K562 (cell line): ENCODE measurements around the gene POLRMT. TPM values are rescaled to one million over a fixed set of nuclear protein-coding genes. Genes with fewer than 3 reads are reported as not detected.

ENCODE experiments used
- BHLHE40 ChIP-seq: IDR thresholded peaks from 2 replicates; pipeline ENCODE4 v1.6.1; 2011; ENCODE audit warnings: low read length, improper control_type of control experiment
- CCNT2 ChIP-seq: IDR thresholded peaks from 2 replicates; pipeline ENCODE4 v1.6.1; 2011; ENCODE audit warnings: borderline replicate concordance, low read depth, mild to moderate bottlenecking, moderate library complexity, mixed read lengths, low read length; ENCODE audit not compliant: insufficient read length; ENCODE audit errors: extremely low read depth
- GABPA ChIP-seq: fragments of 200-800 bp; sonication (Bioruptor generic); conservative IDR thresholded peaks from 2 replicates; pipeline ENCODE4 v1.6.1; 2016; ENCODE audit warnings: low read depth, missing genetic modification characterization, missing compliant biosample characterization
- HEY1 ChIP-seq: fragments of 250-450 bp; sonication (Bioruptor Pico); IDR thresholded peaks from 2 replicates; pipeline ENCODE4 v1.5.0; 2020; ENCODE audit warnings: mild to moderate bottlenecking, moderate library complexity, borderline replicate concordance
- KDM2B ChIP-seq: fragments of 250-450 bp; sonication (Bioruptor Pico); IDR thresholded peaks from 2 replicates; pipeline ENCODE4 v1.8.0; 2021; ENCODE audit warnings: mild to moderate bottlenecking, moderate library complexity
- L3MBTL2 ChIP-seq: fragments of 450-650 bp; IDR thresholded peaks from 2 replicates; pipeline ENCODE4 v1.6.1; 2016; ENCODE audit warnings: mild to moderate bottlenecking, moderate library complexity
- MGA ChIP-seq: fragments of 450-650 bp; IDR thresholded peaks from 2 replicates; pipeline ENCODE4 v1.6.1; 2016; ENCODE audit warnings: mild to moderate bottlenecking, moderate library complexity
- NONO ChIP-seq, 2 experiments: fragments of 200-400 bp in 1 of 2; fragments of 450-650 bp in 1 of 2; formaldehyde crosslinking in 1 of 2; IDR thresholded peaks; 2 replicates each; pipeline ENCODE4 v1.6.1; 2017; ENCODE audit warnings: low read depth in 2 of 2, mild to moderate bottlenecking in 2 of 2, moderate library complexity in 2 of 2, low read length in 1 of 2
- PHF8 ChIP-seq: fragments of 200-600 bp; sonication (generic); IDR thresholded peaks from 2 replicates; pipeline ENCODE4 v1.6.1; 2012; ENCODE audit warnings: mixed run types, mild to moderate bottlenecking, inconsistent platforms, low read length, moderate library complexity, borderline replicate concordance
- POLR2G ChIP-seq: fragments of 200-400 bp; formaldehyde crosslinking; IDR thresholded peaks from 2 replicates; pipeline ENCODE4 v1.6.1; 2017; ENCODE audit warnings: low read depth, mild to moderate bottlenecking, antibody characterized with exemption, low read length, moderate library complexity
- RBFOX2 ChIP-seq: fragments of 200-400 bp; formaldehyde crosslinking; IDR thresholded peaks from 2 replicates; pipeline ENCODE4 v1.6.1; 2017; ENCODE audit warnings: low read depth, mild to moderate bottlenecking, low read length, moderate library complexity
- SIN3A ChIP-seq, 2 experiments: fragments of 150-350 bp in 1 of 2; IDR thresholded peaks; 2 replicates each; pipeline ENCODE4 v1.6.1; 2011 to 2016; ENCODE audit warnings: borderline replicate concordance in 2 of 2, low read depth in 2 of 2, low read length in 2 of 2, mild to moderate bottlenecking in 2 of 2, moderate library complexity in 2 of 2; ENCODE audit not compliant: control insufficient read depth in 1 of 2
- TCF7L2 ChIP-seq: fragments of 150-350 bp; IDR thresholded peaks from 2 replicates; pipeline ENCODE4 v1.6.1; 2016; ENCODE audit warnings: low read depth, mild to moderate bottlenecking, low read length, moderate library complexity
- ZFX ChIP-seq: sonication (generic); formaldehyde crosslinking; IDR thresholded peaks from 2 replicates; pipeline ENCODE4 v1.8.0; 2022; ENCODE audit warnings: mild to moderate bottlenecking, missing genetic modification reagents, moderate library complexity
- polyA plus RNA-seq, 8 experiments: library from polyadenylated mRNA; depleted of rRNA in 4 of 8; stranded (reverse) in 5 of 8; unstranded in 3 of 8; fragments of >200 nt; fragmentation: Nextera tagmentation in 2 of 8; fragmentation: Illumina TruSeq in 1 of 8; extraction: Ambion mirVana in 2 of 8; extraction: Trizol in 1 of 8; gene quantifications; 2 replicates each; pipeline versions ENCODE4 v1.2.1 to v1.2.3, GENCODE V29; 2011 to 2014; ENCODE audit warnings: inconsistent platforms in 1 of 8, missing spikeins in 1 of 8
- total RNA-seq, 7 experiments: library from RNA; depleted of rRNA in 6 of 7; stranded (reverse); fragments of >200 nt in 6 of 7; fragmentation: Illumina TruSeq in 2 of 7; extraction: Trizol in 2 of 7; gene quantifications; 2 replicates each; pipeline versions ENCODE4 v1.2.1 to v1.2.3, GENCODE V29; 2011 to 2021; ENCODE audit warnings: low replicate concordance in 1 of 7

Gene POLRMT
- total and polyA plus RNA-seq, 9 of the 15 experiments (the other 6 are each of a cell fraction or from before 2014, with no cell fraction given), result 30.3 to 144 (median 68.0) TPM

GRCh38 chr19:633068-633785, at the start of gene POLRMT (continued):
- TF ChIP-seq SIN3A (IDR thresholded peaks at IDR 0.05; ENCODE audit: borderline replicate concordance in 2 of 2, control insufficient read depth in 1 of 2, low read depth in 2 of 2, low read length in 2 of 2) (peak; percentile 48 to 56; a peak in 3 of 4 replicates), GABPA (tag) (peak; percentile 97), BHLHE40 (0 out of 2 replicates have a peak, but pooled peaks have one; percentile 5), TCF7L2 (0 out of 2 replicates have a peak, but pooled peaks have one; percentile 11), RBFOX2 (peak; percentile 86), POLR2G (peak; percentile 85), MGA (peak; percentile 43; the same call in 1 of the 2 replicates), KDM2B (CRISPR knock-in tag) (peak; percentile 68; the same call in 1 of the 2 replicates), HEY1 (no peak), NONO (IDR thresholded peaks at IDR 0.05; ENCODE audit: low read depth in 2 of 2, low read length in 1 of 2) (0 out of 4 replicates have a peak, but pooled peaks of 1 of the 2 experiments have one; percentile 23), PHF8 (peak; percentile 66; the same call in 1 of the 2 replicates), L3MBTL2 (peak; percentile 95), CCNT2 (peak; percentile 78), ZFX (peak; percentile 70)
